BJ (cell line): ENCODE data around the gene TBX20. TPM values are rescaled to one million over a fixed set of nuclear protein-coding genes. Genes with fewer than 3 reads are reported as not detected.

Experiments
- CTCF ChIA-PET: fragments of 350-600 bp; formaldehyde crosslinking; extraction: SDS; loops from one replicate; lab custom pipeline; 2021; ENCODE audit warnings: antibody characterized with exemption, inconsistent platforms; lab: Yijun Ruan, JAX
- POLR2A ChIA-PET: fragments of 300-600 bp; sonication (Branson Sonifier 250); formaldehyde crosslinking; extraction: SDS; loops from one replicate; lab custom pipeline; 2021; ENCODE audit warnings: antibody characterized with exemption; lab: Charles Lee
- DNase-seq: peaks from one replicate; pipeline ENCODE4 v3.0.0-alpha.2; 2011; ENCODE audit warnings: low read depth
- H3K27me3 ChIP-seq: 2 replicates; pipeline ENCODE4 v1.6.0; 2011; ENCODE audit warnings: low read length; ENCODE audit not compliant: control insufficient read depth, insufficient read depth
- H3K36me3 ChIP-seq: 2 replicates; pipeline ENCODE4 v1.5.1; 2011; ENCODE audit warnings: low read length; ENCODE audit not compliant: control insufficient read depth, insufficient read depth
- H3K4me3 ChIP-seq: 2 replicates; pipeline ENCODE4 v1.5.1; 2011; ENCODE audit warnings: low read depth, mild to moderate bottlenecking, control low read depth, low read length
- polyA plus RNA-seq: library from polyadenylated mRNA; depleted of rRNA; stranded (reverse); fragments of >200 nt; gene quantifications from 2 replicates; pipeline ENCODE4 v1.2.3, GENCODE V29; 2011
- TF ChIP-seq, protein P1 (sequence below): IDR thresholded peaks from 2 replicates; pipeline ENCODE4 v1.5.1; 2011; ENCODE audit warnings: low read depth, mild to moderate bottlenecking, control low read depth, inconsistent platforms, low read length, moderate library complexity; ENCODE audit not compliant: insufficient read depth

TBX20 gene
- polyA plus RNA-seq, 1 experiment = not detected

- DNase-seq = no peak
- H3K4me3 ChIP-seq = no peak overlapping the region
- no peaks in the 10 kb centered on the region for H3K36me3 ChIP-seq
- POLR2A ChIA-PET = no interaction called here
- TF ChIP-seq, protein P1, sequence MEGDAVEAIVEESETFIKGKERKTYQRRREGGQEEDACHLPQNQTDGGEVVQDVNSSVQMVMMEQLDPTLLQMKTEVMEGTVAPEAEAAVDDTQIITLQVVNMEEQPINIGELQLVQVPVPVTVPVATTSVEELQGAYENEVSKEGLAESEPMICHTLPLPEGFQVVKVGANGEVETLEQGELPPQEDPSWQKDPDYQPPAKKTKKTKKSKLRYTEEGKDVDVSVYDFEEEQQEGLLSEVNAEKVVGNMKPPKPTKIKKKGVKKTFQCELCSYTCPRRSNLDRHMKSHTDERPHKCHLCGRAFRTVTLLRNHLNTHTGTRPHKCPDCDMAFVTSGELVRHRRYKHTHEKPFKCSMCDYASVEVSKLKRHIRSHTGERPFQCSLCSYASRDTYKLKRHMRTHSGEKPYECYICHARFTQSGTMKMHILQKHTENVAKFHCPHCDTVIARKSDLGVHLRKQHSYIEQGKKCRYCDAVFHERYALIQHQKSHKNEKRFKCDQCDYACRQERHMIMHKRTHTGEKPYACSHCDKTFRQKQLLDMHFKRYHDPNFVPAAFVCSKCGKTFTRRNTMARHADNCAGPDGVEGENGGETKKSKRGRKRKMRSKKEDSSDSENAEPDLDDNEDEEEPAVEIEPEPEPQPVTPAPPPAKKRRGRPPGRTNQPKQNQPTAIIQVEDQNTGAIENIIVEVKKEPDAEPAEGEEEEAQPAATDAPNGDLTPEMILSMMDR = no peak
- CTCF ChIA-PET = no interaction called here
- peaks cover 48% of the 10 kb centered on the region for H3K27me3 ChIP-seq
Measured at GRCh38 chr7:35251606-35252310, 2.1 kb downstream of the TBX20 start.

DNA sequence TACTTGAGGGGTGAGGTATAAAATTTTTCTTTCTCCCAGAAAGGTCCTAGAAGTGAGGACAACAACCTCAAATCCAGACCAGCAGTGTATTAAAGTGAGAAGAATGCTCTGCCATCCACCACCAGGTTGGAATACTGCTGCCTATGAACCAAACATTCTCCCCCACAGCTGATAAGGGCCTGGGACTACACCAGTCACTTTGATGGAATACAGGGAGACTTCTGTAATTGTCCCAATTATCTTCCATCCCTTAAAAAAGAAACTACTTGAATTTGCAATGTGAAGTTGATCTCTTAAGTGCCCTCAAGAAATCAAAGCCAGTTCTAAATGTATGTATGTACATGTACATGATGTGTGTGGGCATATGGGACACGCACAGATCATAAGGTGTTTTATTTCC is 3.0 kb downstream of the TBX20 start:
- ChIA-PET POLR2A (no interaction called here), CTCF (no interaction called here)
- DNase-seq = no peak
- Histone ChIP-seq H3K4me3 (no peak overlapping the region), H3K27me3 (peaks cover 42% of the 10 kb centered on the region), H3K36me3 (no peaks in the 10 kb centered on the region)
- TF ChIP-seq, protein P1 = no peak

GRCh38 chr7:35250452-35250851 is 3.4 kb downstream of the TBX20 start:
- Histone ChIP-seq H3K27me3 (peaks cover 38% of the 10 kb centered on the region), H3K36me3 (no peaks in the 10 kb centered on the region), H3K4me3 (no peak overlapping the region)
- TF ChIP-seq, protein P1 = no peak
- no peak for DNase-seq
- ChIA-PET POLR2A (no interaction called here), CTCF (no interaction called here)

- no peak for DNase-seq
- POLR2A ChIA-PET = no interaction called here
Measured at GRCh38 chr7:35249537-35249907, 4.4 kb downstream of the TBX20 start.

GRCh38 chr7:35248576-35249536 is 5.0 kb downstream of the TBX20 start:
- ChIA-PET CTCF (interaction anchor here (0.8 kb wide), 1 partner anchor 55 kb away, joined by 3 read pairs; no protein-coding TSS in a partner anchor), POLR2A (no interaction called here)
- H3K4me3 ChIP-seq = no peak overlapping the region
- no peaks in the 10 kb centered on the region for H3K36me3 ChIP-seq
- H3K27me3 ChIP-seq = peaks cover 28% of the 10 kb centered on the region
- TF ChIP-seq, protein P1 = no peak
- no peak for DNase-seq

More at GRCh38 chr7:35249537-35249907, 4.4 kb downstream of the TBX20 start:
- TF ChIP-seq, protein P1 = no peak
- CTCF ChIA-PET = interaction anchor here (0.8 kb wide), 1 partner anchor 55 kb away, joined by 3 read pairs; no protein-coding TSS in a partner anchor
- peaks cover 32% of the 10 kb centered on the region for H3K27me3 ChIP-seq
- H3K4me3 ChIP-seq = no peak overlapping the region
- H3K36me3 ChIP-seq = no peaks in the 10 kb centered on the region
